ENCODE data around the gene CYP1A1.
"Not testable (repeated sequence)": the region's sequence is repeated elsewhere in the genome, so short reads cannot be mapped to it uniquely, and the experiment has no call there.

Gene CYP1A1

GRCh38 chr15:74725225-74725774 lies at the start of gene CYP1A1:
CYP1A1 (minus strand) TSS chr15:74725528; CDS start chr15:74723097, 2,431 bp downstream.
- DNase-seq (ENCODE audit: low read depth): no peak

- DNase-seq (ENCODE audit: low read depth): no peak
Observed at GRCh38 chr15:74773731-74774252, 48.5 kb upstream of the CYP1A1 start.

- no peak for DNase-seq (ENCODE audit: low read depth)
Observed at GRCh38 chr15:74773329-74773728, 48.0 kb upstream of the CYP1A1 start.

- no peak for DNase-seq (ENCODE audit: low read depth)
Observed at GRCh38 chr15:74770211-74770903, 45.0 kb upstream of the CYP1A1 start.

GRCh38 chr15:74769463-74770025 lies 44.2 kb upstream of the CYP1A1 start:
- DNase-seq (ENCODE audit: low read depth): no peak

- no peak for DNase-seq (ENCODE audit: low read depth)
Observed at GRCh38 chr15:74768771-74769342, 43.5 kb upstream of the CYP1A1 start.

GRCh38 chr15:74768099-74768770 lies 42.9 kb upstream of the CYP1A1 start:
- no peak for DNase-seq (ENCODE audit: low read depth)

- DNase-seq (ENCODE audit: low read depth): no peak
Observed at GRCh38 chr15:74767167-74768098, 42.1 kb upstream of the CYP1A1 start.

GRCh38 chr15:74763416-74763815 lies 38.1 kb upstream of the CYP1A1 start:
- DNase-seq (ENCODE audit: low read depth): no peak

GRCh38 chr15:74762791-74763150 lies 37.4 kb upstream of the CYP1A1 start:
- DNase-seq (ENCODE audit: low read depth): no peak

- DNase-seq (ENCODE audit: low read depth): no peak
Observed at GRCh38 chr15:74758736-74759135, 33.4 kb upstream of the CYP1A1 start.

- DNase-seq (ENCODE audit: low read depth): no peak
Observed at GRCh38 chr15:74754593-74755215, 29.4 kb upstream of the CYP1A1 start.

- no peak for DNase-seq (ENCODE audit: low read depth)
Observed at GRCh38 chr15:74752531-74752930, 27.2 kb upstream of the CYP1A1 start.

GRCh38 chr15:74752011-74752410 lies 26.7 kb upstream of the CYP1A1 start:
- DNase-seq (ENCODE audit: low read depth): no peak

- DNase-seq (ENCODE audit: low read depth): no peak
Observed at GRCh38 chr15:74750751-74751150, 25.4 kb upstream of the CYP1A1 start.

GRCh38 chr15:74749832-74750231 lies 24.5 kb upstream of the CYP1A1 start:
- DNase-seq (ENCODE audit: low read depth): no peak

- no peak for DNase-seq (ENCODE audit: low read depth)
Observed at GRCh38 chr15:74748322-74748946, 23.1 kb upstream of the CYP1A1 start, which contains the start of gene CYP1A2. CYP1A2 (plus strand) TSS chr15:74748845; CDS start chr15:74749739, 894 bp downstream.

GRCh38 chr15:74746389-74746788 lies 21.1 kb upstream of the CYP1A1 start:
- no peak for DNase-seq (ENCODE audit: low read depth)

- no peak for DNase-seq (ENCODE audit: low read depth)
Observed at GRCh38 chr15:74742422-74742821, 17.1 kb upstream of the CYP1A1 start.

- not testable (repeated sequence) for DNase-seq (ENCODE audit: low read depth)
Observed at GRCh38 chr15:74738239-74738638, 12.9 kb upstream of the CYP1A1 start.
